ENCODE measurements around the gene EDAR.

EDAR gene

DNA sequence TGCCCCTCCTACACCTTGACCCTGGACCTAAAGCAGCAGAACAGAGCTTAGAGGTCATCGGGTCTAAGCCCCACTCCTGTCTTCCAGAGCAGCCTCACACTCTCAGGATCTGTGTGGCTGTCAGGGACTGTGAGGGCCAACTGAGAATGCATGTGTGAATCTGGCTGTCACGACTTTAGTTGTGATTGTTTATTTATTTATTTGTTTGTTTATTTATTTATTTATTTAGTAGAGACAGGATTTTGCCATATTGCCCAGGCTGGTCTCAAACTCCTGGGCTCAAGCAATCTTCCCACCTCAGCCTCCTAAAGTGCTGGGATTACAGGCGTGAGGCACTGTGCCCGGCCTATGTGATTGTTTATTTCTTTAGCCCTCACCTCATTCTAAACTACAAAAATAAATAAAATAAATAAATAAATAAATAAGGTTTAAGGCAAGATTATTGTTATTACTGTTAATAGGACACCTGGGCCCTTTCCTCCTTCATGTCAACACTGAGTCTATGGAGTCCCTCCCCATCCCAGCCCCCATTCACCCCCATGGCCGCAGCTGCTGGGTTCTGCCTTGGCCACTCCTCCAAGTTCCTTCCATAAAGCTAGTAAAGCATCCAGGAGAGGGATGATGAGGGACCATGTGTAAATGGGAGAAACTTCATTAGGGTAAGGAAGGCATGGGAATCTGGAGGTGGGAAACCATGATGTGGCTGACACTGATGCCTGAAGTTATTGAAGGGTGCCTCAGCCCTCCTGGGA, 39.9 kb upstream of the EDAR start:
- H3K27me3 ChIP-seq (ENCODE audit: insufficient read depth, low read length), result 0 out of 2 replicates have a peak, but pooled peaks cover 6% of the 10 kb centered on the region
- no peak overlapping the region for H3K4me2 ChIP-seq (ENCODE audit: low read length)
- no peaks in the 10 kb centered on the region for H3K79me2 ChIP-seq (ENCODE audit: insufficient read depth, low read length)
- H2AFZ ChIP-seq (ENCODE audit: low read length), result no peak overlapping the region
- H3K9me2 ChIP-seq (ENCODE audit: low read depth, low read length), result no peaks in the 10 kb centered on the region
- no peak for TF ChIP-seq EZH2 (IDR thresholded peaks at IDR 0.05; ENCODE audit: borderline replicate concordance, low read length)
- TF ChIP-seq, protein P1, sequence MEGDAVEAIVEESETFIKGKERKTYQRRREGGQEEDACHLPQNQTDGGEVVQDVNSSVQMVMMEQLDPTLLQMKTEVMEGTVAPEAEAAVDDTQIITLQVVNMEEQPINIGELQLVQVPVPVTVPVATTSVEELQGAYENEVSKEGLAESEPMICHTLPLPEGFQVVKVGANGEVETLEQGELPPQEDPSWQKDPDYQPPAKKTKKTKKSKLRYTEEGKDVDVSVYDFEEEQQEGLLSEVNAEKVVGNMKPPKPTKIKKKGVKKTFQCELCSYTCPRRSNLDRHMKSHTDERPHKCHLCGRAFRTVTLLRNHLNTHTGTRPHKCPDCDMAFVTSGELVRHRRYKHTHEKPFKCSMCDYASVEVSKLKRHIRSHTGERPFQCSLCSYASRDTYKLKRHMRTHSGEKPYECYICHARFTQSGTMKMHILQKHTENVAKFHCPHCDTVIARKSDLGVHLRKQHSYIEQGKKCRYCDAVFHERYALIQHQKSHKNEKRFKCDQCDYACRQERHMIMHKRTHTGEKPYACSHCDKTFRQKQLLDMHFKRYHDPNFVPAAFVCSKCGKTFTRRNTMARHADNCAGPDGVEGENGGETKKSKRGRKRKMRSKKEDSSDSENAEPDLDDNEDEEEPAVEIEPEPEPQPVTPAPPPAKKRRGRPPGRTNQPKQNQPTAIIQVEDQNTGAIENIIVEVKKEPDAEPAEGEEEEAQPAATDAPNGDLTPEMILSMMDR (IDR thresholded peaks at IDR 0.05; ENCODE audit: low read length), result no peak
- no peaks in the 10 kb centered on the region for H3K9me3 ChIP-seq (ENCODE audit: low read length)
- H3F3A ChIP-seq (ENCODE audit: insufficient read depth, low read length), result no peaks in the 10 kb centered on the region
- H3K27ac ChIP-seq (ENCODE audit: low read depth, low read length, poor library complexity, severe bottlenecking), result no peak overlapping the region
- no peaks in the 10 kb centered on the region; the same call in 1 of the 2 replicates for H3K36me3 ChIP-seq (ENCODE audit: insufficient read depth, low read length)
- H3K9ac ChIP-seq (ENCODE audit: low read length), result no peak overlapping the region
- peaks cover 17% of the 10 kb centered on the region for H3K4me1 ChIP-seq (ENCODE audit: insufficient read depth, low read length, severe bottlenecking)
- no peaks in the 10 kb centered on the region for H4K20me1 ChIP-seq (ENCODE audit: insufficient read depth, low read length)
- no peak overlapping the region for H3K4me3 ChIP-seq (ENCODE audit: low read depth, low read length, poor library complexity, severe bottlenecking)

DNA sequence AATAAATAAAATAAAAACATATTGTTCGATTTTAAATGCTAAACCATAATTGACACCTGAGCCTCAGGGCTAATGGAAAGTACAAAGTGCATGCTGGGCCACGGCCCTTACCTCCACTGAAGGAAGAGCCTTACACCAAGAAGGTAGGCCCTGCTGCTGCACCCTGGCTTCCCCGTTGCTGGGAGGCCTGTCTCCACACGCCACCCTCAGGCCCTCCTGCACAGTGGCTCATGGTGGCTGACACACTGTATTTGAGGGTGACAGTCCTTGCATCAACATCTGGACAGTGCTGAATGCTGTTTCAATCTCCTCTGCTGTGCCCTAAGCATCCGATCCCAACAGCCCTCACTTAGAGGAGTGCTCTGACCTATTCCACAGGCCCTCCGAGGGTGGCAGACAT, 39.3 kb upstream of the EDAR start:
- no peak overlapping the region for H3K9ac ChIP-seq (ENCODE audit: low read length)

DNA sequence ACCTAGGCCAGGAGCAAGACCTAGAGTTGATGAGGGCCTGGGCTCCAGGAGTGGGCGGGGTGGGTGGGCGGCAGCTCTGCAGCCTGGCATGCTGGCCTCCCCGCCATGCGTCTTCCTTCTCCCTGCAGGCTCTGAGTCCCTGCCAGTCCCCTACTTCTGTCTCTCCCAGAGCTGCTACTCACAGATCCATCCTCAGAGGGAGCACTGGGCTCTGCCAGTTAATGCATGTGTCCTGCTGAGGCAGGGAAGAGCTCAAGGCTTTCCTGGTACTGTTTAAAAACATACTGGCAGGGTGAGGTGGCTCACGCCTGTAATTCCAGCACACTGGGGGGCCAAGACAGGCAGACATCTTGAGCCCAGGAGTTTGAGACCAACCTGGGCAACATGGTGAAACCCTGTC, 38.7 kb upstream of the EDAR start:
- no peak overlapping the region for H3K9ac ChIP-seq (ENCODE audit: low read length)
- H3K4me3 ChIP-seq (ENCODE audit: low read depth, low read length, poor library complexity, severe bottlenecking), result no peak overlapping the region
- peaks cover 17% of the 10 kb centered on the region for H3K4me1 ChIP-seq (ENCODE audit: insufficient read depth, low read length, severe bottlenecking)
- H4K20me1 ChIP-seq (ENCODE audit: insufficient read depth, low read length), result no peaks in the 10 kb centered on the region
- H3K27ac ChIP-seq (ENCODE audit: low read depth, low read length, poor library complexity, severe bottlenecking), result no peak overlapping the region
- no peaks in the 10 kb centered on the region for H3K27me3 ChIP-seq (ENCODE audit: insufficient read depth, low read length)
- no peak overlapping the region for H2AFZ ChIP-seq (ENCODE audit: low read length)
- no peaks in the 10 kb centered on the region for H3K9me2 ChIP-seq (ENCODE audit: low read depth, low read length)
- H3K9me3 ChIP-seq (ENCODE audit: low read length), result no peaks in the 10 kb centered on the region
- H3K36me3 ChIP-seq (ENCODE audit: insufficient read depth, low read length), result no peaks in the 10 kb centered on the region; the same call in 1 of the 2 replicates
- H3K4me2 ChIP-seq (ENCODE audit: low read length), result no peak overlapping the region
- TF ChIP-seq, protein P1 (IDR thresholded peaks at IDR 0.05; ENCODE audit: low read length), result no peak
- H3K79me2 ChIP-seq (ENCODE audit: insufficient read depth, low read length), result no peaks in the 10 kb centered on the region
- H3F3A ChIP-seq (ENCODE audit: insufficient read depth, low read length), result no peaks in the 10 kb centered on the region

More for the DNA sequence above, 39.3 kb upstream of the EDAR start:
- Histone ChIP-seq H3K27me3 (ENCODE audit: insufficient read depth, low read length) (0 out of 2 replicates have a peak, but pooled peaks cover 5% of the 10 kb centered on the region), H2AFZ (ENCODE audit: low read length) (no peak overlapping the region), H3K4me1 (ENCODE audit: insufficient read depth, low read length, severe bottlenecking) (peaks cover 17% of the 10 kb centered on the region), H3K9me3 (ENCODE audit: low read length) (no peaks in the 10 kb centered on the region), H3K4me3 (ENCODE audit: low read depth, low read length, poor library complexity, severe bottlenecking) (no peak overlapping the region), H3K27ac (ENCODE audit: low read depth, low read length, poor library complexity, severe bottlenecking) (no peak overlapping the region), H3K79me2 (ENCODE audit: insufficient read depth, low read length) (no peaks in the 10 kb centered on the region), H3F3A (ENCODE audit: insufficient read depth, low read length) (no peaks in the 10 kb centered on the region), H3K36me3 (ENCODE audit: insufficient read depth, low read length) (no peaks in the 10 kb centered on the region; the same call in 1 of the 2 replicates), H3K9me2 (ENCODE audit: low read depth, low read length) (no peaks in the 10 kb centered on the region), H4K20me1 (ENCODE audit: insufficient read depth, low read length) (no peaks in the 10 kb centered on the region), H3K4me2 (ENCODE audit: low read length) (no peak overlapping the region)
- TF ChIP-seq EZH2 (IDR thresholded peaks at IDR 0.05; ENCODE audit: borderline replicate concordance, low read length), result no peak
- TF ChIP-seq, protein P1 (IDR thresholded peaks at IDR 0.05; ENCODE audit: low read length), result 0 out of 2 replicates have a peak, but pooled peaks have one; percentile 5
